ENCODE data around the gene SAPCD1.
"Not testable (repeated sequence)": the region's sequence is repeated elsewhere in the genome, so short reads cannot be mapped to it uniquely, and the experiment has no call there.

SAPCD1 gene

GRCh38 chr6:31779908-31780307 is 17.5 kb downstream of the SAPCD1 start:
- DNase-seq, result no peak

GRCh38 chr6:31780507-31781243 is 18.2 kb downstream of the SAPCD1 start:
- DNase-seq, result no peak

GRCh38 chr6:31781244-31782125 is 19.0 kb downstream of the SAPCD1 start:
- DNase-seq, result no peak

DNA sequence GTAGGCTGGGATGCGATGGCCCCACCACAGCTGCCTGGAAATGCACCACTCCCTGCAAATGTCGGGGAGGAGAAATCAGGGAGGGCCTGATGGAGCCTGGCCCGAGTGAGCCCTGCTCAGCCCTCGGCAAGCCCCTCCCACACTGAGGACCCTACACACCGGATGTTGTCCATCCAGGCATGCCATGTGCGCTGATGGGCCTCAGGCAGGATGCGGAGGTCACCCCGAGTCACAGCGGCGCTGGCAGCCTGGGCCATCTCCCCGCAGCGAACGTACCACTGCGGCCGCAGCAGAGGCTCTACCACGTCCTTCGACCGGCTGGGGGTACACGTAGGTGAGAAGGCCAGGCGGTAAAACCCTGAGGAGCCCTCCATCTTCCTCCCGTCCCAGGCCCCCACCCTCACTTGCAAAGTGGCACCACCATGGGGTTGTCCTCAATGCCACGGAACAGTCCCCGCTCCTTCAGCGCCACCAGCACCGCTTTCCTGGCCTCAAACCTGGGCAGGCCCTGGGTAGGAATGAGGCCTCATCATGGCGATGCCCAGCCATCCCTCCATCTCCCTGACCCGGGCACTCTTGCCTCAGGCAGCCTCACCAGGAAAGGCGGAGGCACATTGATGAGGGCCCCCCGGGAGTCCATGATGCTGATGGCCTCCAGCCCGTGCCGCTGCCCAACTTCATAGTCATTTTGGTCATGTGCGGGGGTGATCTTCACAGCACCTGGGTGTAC is 19.8 kb downstream of the SAPCD1 start:
- no peak for DNase-seq

DNA sequence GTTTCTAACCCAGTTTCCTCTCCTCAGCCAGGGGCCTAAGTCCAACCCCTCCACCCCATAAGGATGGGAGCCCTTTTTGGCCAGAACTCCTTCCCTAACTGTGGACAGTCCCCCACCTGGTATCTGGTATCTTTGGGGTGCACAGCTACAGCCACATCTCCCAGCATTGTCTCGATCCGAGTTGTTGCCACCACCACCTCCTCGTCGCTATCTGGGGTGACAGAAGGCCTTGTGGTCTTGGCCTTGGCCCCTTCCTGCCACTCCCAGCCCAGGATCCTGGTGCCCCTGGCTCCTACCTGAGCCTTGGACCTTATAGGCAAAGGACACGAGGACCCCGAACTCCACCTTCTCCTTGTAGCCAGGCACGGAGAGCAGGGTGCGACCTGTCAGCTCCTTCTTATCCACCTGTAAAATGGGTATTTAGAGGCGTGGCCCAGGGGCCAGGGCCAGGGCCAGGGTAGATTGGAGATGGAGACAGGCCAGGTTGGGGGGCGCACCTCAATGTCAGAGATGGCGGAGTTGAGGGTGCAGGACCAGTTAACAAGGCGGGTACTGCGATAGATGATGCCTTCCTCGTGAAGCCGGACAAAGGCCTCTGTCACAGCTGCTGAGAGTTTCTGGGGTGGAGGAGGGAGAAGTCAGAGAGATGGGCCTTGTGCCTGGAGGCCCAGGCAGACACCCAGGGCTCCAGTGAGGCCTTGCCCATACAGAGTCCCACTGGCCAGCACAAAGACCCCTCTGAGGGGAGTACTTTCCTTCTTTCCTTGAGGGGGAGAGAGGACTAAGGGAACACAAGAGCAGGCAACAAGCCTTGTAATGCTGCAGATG is 21.9 kb downstream of the SAPCD1 start:
- no peak for DNase-seq

DNA sequence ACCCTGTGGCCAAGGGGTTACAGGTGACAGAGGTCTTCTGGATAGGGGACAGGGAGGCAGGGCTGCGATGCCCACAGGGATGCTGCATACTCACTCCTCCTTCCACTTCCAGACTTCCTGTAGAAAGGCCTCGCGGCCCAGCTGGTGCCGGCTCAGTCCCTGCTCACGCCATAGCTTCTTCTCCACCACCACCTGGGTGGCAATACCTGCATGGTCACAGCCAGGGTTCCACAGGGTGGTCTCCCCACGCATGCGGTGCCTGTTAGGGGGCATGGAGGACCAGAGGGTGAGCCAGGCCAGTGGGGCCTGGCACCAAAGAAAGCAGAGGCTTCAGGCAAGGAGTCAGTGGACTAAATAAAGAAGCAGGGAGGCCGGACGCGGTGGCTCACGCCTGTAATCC is 23.0 kb downstream of the SAPCD1 start:
- DNase-seq, result no peak

- DNase-seq, result peak; percentile 41
Observed at GRCh38 chr6:31791324-31792089, 29.1 kb downstream of the SAPCD1 start.

DNA sequence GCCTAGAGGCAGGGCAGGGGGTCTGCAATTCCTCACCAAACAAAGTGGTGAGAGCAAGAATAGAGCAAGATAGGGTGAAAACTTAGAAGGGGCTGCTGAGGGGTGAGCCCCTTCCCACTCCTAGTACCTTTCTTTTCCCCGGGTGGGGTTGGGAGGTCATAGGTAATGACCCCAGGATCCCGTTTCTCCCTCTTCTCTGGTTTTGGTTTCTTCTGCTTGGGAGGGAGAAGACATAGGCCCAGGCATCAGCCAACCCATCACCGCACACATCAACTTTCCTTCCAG is 29.6 kb downstream of the SAPCD1 start:
- no peak for DNase-seq

GRCh38 chr6:31792761-31793171 is 30.3 kb downstream of the SAPCD1 start:
- no peak for DNase-seq

GRCh38 chr6:31793927-31794245 is 31.4 kb downstream of the SAPCD1 start:
- DNase-seq, result not testable (repeated sequence)

DNA sequence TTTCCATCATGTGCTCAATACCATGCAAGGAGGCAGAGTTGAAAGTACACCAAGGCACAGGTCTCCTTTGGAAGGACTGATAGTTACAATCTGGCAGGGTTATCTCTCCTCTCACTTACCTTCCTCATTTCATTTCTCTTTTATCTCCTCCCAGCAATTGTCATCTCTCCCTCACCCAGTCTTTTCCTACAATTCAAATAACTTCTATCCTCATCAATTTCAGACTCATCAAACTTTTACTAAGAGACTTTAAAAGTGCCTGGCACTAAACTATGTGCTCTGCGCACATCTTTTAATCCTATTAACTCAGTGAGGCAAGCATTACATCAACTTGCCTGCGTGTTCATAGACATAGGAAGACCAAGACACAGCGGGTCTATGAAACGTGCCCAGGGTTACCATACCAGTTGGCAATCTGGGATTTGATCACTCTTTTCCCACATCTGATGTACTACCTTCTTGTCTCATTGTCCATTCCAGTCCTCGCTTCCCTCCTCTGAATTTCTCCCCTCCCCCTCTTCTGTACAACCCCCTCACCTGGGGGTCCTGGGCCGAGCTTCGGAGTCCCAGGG is 31.9 kb downstream of the SAPCD1 start:
- DNase-seq, result no peak

DNA sequence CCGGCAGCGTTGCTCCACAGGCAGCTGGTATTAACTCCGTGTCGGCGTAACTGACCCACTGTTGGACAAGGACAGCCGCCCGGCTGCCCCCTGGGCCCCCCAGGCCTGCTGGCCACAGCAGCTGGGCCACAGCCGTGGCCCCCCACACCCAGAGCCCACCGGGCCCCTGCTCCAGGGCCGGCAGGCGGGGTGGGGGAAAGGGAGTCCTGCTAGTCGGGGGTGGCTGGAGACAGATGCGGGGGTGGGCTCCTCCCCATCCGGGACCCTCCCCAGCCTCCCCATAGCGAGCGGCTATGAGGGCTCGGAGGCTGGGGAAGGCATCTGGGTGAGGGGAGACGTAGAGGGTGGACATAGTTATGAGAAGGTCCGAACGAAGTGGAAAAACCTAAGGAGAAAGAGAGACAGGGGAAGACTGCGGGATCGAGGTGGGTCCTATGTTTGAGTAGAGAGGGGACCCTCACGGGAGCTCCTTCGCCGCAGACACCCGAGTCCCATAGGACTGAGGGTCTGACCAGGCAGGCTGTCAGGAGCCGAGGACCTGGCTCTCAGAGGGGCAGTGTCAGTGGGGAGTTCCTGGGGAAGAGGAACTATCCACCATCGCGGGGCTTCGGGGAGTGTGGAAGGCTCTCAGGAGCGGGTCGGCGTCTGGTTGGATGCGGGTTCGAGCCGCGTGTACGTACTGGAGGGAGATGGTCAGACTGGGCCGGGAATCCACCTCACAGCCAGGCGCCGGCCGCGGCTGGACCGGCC is 32.6 kb downstream of the SAPCD1 start:
- DNase-seq, result peak; percentile 34

DNA sequence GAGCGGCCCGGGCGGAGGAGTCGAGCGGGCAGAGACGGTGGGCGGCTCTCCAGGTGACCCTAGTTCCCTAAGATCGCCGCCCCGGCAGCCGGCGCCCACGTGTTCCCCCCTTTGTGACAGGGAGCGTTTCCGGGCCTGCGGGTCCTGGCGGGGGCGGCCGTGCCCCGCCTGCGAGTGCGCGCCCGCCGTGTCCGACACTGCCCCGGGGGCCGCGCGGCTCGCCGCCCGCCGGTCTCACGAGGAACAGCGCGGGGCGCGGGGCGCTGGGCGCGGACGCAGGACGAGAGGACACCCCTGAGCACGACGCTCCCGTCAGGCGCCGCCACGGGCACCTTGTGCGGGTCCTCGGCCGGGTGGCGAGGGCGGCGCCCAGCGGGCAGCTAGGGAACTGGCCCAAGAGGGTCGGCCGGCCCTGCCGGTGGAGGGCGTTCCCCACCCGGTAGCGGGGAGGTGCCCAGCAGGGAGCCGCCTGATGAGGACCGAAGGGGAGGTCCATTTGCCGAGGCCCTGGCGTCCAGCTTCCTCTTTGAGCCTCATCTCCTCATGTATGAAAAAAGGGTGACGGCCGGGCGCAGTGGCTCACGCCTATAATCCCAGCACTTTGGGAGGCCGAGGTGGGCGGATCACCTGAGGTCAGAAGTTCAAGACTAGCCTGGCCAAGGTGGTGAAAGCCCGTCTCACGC is 33.3 kb downstream of the SAPCD1 start, which contains the start of gene VARS1:
Gene VARS1 (minus strand): TSS at position 137 of the 683 bp plus-strand sequence. CDS start 535 bp downstream, outside the sequence.
- peak; percentile 92 for DNase-seq

DNA sequence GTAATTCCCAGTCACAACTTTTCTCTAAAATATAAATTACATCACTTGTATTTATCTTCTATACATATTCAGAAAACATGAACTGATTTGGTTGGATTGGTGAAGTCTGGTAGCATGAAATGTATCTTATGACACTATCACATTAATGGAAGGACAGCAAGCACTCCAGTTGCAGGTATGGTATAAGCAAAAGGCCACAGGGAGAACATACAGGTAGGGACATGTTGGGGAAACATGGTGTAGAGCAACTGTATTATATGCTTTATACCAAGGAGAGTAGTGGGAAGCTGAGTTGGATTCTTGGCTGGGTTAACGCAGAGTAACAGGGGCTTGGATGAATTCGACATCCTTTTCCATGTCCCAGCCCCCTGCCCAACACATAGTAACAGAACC is 34.5 kb downstream of the SAPCD1 start:
- DNase-seq, result no peak

- no peak for DNase-seq
Observed at GRCh38 chr6:31797588-31797987, 35.1 kb downstream of the SAPCD1 start.

- no peak for DNase-seq
Observed at GRCh38 chr6:31799781-31800180, 37.3 kb downstream of the SAPCD1 start.

- not testable (repeated sequence) for DNase-seq
Observed at GRCh38 chr6:31801031-31801927, 38.8 kb downstream of the SAPCD1 start.

DNA sequence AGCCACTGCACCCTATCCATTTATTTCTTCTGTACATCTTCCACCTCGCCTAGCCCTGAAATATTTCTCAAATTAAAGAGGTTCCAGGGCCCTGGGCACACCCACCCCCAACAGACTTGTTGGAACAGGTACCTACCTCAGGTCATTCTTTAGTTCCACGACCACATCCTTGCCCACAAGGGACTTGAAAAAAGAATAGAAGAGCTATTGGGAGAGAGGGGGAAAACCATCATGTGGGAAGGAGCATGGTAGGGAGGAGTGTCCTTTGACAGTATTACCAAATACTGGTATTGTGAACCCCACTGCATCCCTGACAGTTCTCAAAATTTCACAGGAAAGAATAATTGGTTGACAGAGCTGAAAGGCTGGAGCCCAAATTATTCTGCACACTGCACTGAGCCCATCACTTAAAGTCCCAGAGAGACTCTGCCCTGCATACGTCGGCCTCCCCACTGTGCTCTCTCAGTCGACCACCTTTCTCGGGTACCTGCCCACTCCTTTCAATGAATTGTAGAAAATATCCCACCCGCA is 43.5 kb downstream of the SAPCD1 start:
- DNase-seq, result peak; percentile 28
